Measurements from ENCODE around the gene GP5. TPM values are rescaled to one million over a fixed set of nuclear protein-coding genes. Genes with fewer than 3 reads are reported as not detected.

Gene GP5
- polyA plus RNA-seq, 2 of the 4 experiments (the other 2 are of a cell fraction): not detected

GRCh38 chr3:194365978-194366490 lies 33.0 kb downstream of the GP5 start (continued):
- TF ChIP-seq, protein P1, sequence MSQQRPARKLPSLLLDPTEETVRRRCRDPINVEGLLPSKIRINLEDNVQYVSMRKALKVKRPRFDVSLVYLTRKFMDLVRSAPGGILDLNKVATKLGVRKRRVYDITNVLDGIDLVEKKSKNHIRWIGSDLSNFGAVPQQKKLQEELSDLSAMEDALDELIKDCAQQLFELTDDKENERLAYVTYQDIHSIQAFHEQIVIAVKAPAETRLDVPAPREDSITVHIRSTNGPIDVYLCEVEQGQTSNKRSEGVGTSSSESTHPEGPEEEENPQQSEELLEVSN (IDR thresholded peaks at IDR 0.05; ENCODE audit: borderline replicate concordance, low read depth): no peak
- no peak for TF ChIP-seq CHD4 (IDR thresholded peaks at IDR 0.05; ENCODE audit: borderline replicate concordance)
- TF ChIP-seq JUN (IDR thresholded peaks at IDR 0.05): no peak
- no peak for TF ChIP-seq ZNF302 (CRISPR knock-in tag; IDR thresholded peaks at IDR 0.05)

- H3K4me2 ChIP-seq: no peak overlapping the region
- FAIRE-seq (no peak), DNase-seq (ENCODE audit: low read depth in 1 of 2, low spot score in 1 of 2) (no peak), ATAC-seq (no peak)
- H3K27ac ChIP-seq: no peak overlapping the region
- ChIA-PET CTCF (interaction anchor here (8.2 kb wide), 1 partner anchor 21 kb away, joined by 52 read pairs; no protein-coding TSS in a partner anchor), POLR2A (no interaction called here)
- H3K4me1 ChIP-seq: peaks cover 6% of the 10 kb centered on the region; the same call in 1 of the 3 replicates
- 85% methylated on average over 4 of the region's 6 CpGs for WGBS (ENCODE audit: missing lambda C conversion rate)
- no peaks in the 10 kb centered on the region for H3K9me3 ChIP-seq
- H3K4me3 ChIP-seq: no peak overlapping the region
- no peak for TF ChIP-seq KDM5A (IDR thresholded peaks at IDR 0.05)
- TF ChIP-seq, protein P2, sequence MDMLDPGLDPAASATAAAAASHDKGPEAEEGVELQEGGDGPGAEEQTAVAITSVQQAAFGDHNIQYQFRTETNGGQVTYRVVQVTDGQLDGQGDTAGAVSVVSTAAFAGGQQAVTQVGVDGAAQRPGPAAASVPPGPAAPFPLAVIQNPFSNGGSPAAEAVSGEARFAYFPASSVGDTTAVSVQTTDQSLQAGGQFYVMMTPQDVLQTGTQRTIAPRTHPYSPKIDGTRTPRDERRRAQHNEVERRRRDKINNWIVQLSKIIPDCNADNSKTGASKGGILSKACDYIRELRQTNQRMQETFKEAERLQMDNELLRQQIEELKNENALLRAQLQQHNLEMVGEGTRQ (IDR thresholded peaks at IDR 0.05): no peak
- no peak for TF ChIP-seq TFCP2L1 (CRISPR knock-in tag; IDR thresholded peaks at IDR 0.05)
- TF ChIP-seq FOSL2 (IDR thresholded peaks at IDR 0.05): no peak
- no peak for TF ChIP-seq FOSL2 (CRISPR knock-in tag; IDR thresholded peaks at IDR 0.05)
- TF ChIP-seq CHD2 (IDR thresholded peaks at IDR 0.05; ENCODE audit: low read length, partially characterized antibody): no peak
- TF ChIP-seq KDM1A (IDR thresholded peaks at IDR 0.05; ENCODE audit: low read depth): no peak
- TF ChIP-seq ZC3H11A (IDR thresholded peaks at IDR 0.05): no peak
- TF ChIP-seq PBX3 (IDR thresholded peaks at IDR 0.05): no peak
- no peak for TF ChIP-seq ZSCAN20 (CRISPR knock-in tag; IDR thresholded peaks at IDR 0.05)
- TF ChIP-seq, protein P3, sequence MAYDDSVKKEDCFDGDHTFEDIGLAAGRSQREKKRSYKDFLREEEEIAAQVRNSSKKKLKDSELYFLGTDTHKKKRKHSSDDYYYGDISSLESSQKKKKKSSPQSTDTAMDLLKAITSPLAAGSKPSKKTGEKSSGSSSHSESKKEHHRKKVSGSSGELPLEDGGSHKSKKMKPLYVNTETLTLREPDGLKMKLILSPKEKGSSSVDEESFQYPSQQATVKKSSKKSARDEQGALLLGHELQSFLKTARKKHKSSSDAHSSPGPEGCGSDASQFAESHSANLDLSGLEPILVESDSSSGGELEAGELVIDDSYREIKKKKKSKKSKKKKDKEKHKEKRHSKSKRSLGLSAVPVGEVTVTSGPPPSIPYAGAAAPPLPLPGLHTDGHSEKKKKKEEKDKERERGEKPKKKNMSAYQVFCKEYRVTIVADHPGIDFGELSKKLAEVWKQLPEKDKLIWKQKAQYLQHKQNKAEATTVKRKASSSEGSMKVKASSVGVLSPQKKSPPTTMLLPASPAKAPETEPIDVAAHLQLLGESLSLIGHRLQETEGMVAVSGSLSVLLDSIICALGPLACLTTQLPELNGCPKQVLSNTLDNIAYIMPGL (CRISPR knock-in tag; IDR thresholded peaks at IDR 0.05; ENCODE audit: borderline replicate concordance): no peak
- no peak for TF ChIP-seq RFX5 (IDR thresholded peaks at IDR 0.05)
- no peak for TF ChIP-seq CEBPB (IDR thresholded peaks at IDR 0.05)
- no peak for TF ChIP-seq ELK1 (IDR thresholded peaks at IDR 0.05; ENCODE audit: low read depth, low read length)
- no peak for TF ChIP-seq ESRRA (IDR thresholded peaks at IDR 0.05; ENCODE audit: borderline replicate concordance, low read length)
- no peak for TF ChIP-seq SMC3 (IDR thresholded peaks at IDR 0.05)
- TF ChIP-seq GATA3 (IDR thresholded peaks at IDR 0.05; ENCODE audit: borderline replicate concordance): no peak
- no peak for TF ChIP-seq RAD21 (conservative IDR thresholded peaks at IDR 0.05 in 1 of 2, IDR thresholded peaks at IDR 0.05 in 1 of 2)
Observed at GRCh38 chr3:194365526-194365925, 33.5 kb downstream of the GP5 start.

Measured in A549 (cell line).